ENCODE measurements around the gene HSF2BP.
"Not testable (repeated sequence)": the region's sequence is repeated elsewhere in the genome, so short reads cannot be mapped to it uniquely, and the experiment has no call there.

DNA sequence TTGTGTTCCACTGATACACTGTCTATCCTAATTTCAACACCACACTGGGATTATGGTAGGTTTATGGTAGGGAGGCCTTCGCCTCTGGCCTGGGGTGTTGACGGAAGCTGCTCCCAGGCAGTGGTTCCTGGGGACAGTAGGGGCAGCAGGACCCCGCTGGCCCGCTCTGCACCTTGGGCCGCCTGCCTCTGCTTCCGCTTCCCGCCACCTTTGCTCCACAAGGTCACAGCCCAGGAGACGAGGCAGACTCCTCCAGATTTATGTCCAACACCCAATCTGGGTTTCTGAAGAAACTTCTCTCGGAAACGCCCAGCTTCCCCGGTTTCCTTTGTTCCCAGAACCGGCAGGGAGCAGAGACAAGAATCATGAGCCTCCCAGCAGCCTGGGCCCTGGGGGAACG lies 155.4 kb downstream of the HSF2BP start:
- TF ChIP-seq CTCF, POLR2A (IDR thresholded peaks at IDR 0.05): not testable (repeated sequence)

All from tibial nerve (tissue), 3 donors.